Stimulated activated naive CD8-positive, alpha-beta T cell treated with anti-CD3 and anti-CD28 coated beads, Interleukin-15, amount 100 ng/mL, for 72 hours (primary cell): ENCODE results near the gene TRIM72.
"Not testable (repeated sequence)": the region's sequence is repeated elsewhere in the genome, so short reads cannot be mapped to it uniquely, and the experiment has no call there.

Experiments
- ATAC-seq: fragments of 150-1000 bp; cut with Tn5 transposase; 2 replicates; pipeline ENCODE4 v1.10.0; 2021; ENCODE audit warnings: mild to moderate bottlenecking, moderate library complexity
- DNase-seq, 2 donors: peaks; one replicate each; pipeline ENCODE4 v3.0.0; 2021 to 2022
- H3K27ac Mint-ChIP-seq, 2 donors: one replicate each; pipeline ENCODE4 v1.8.0; 2022; ENCODE audit warnings: mild to moderate bottlenecking in 2 of 2, mixed read lengths in 2 of 2, moderate library complexity in 2 of 2
- H3K27me3 Mint-ChIP-seq: one replicate; pipeline ENCODE4 v1.8.0; 2022; ENCODE audit warnings: mixed read lengths
- H3K4me1 Mint-ChIP-seq: one replicate; pipeline ENCODE4 v1.8.0; 2022; ENCODE audit warnings: mild to moderate bottlenecking, mixed read lengths
- H3K4me3 Mint-ChIP-seq, 2 donors: one replicate each; pipeline ENCODE4 v1.8.0; 2022; ENCODE audit warnings: mild to moderate bottlenecking in 2 of 2, mixed read lengths in 2 of 2, moderate library complexity in 1 of 2
- H3K9me3 Mint-ChIP-seq, 2 donors: one replicate each; pipeline ENCODE4 v1.8.0; 2022; ENCODE audit warnings: mixed read lengths in 2 of 2

Gene TRIM72

DNA sequence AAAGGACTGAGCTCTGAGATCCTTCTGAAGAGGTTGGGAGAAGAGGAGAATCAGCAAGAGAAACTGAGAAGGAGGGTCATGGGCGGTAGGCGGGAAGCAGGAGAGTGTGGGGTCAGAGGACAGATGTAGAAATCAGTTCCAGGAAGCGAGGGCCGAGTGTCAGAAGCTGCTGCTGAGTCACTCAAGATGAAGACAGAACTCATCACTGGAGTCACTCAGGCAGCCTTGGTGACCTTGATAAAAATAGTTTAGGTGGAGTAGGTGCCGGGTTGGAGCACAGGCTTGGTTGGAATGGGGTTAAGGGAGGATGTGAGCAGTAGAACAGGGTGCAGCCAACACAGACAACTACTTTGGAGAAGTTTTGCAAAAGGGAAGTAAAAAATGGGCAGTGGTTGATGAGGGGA lies 39.7 kb downstream of the TRIM72 start:
- Mint-ChIP-seq H3K27ac (peak overlapping the region; percentile 71 to 74), H3K27me3 (no peaks in the 10 kb centered on the region), H3K4me3 (peak overlapping the region; percentile 52 to 68), H3K9me3 (no peaks in the 10 kb centered on the region), H3K4me1 (peaks cover 51% of the 10 kb centered on the region)
- ATAC-seq = peak; percentile 74
- DNase-seq = peak in 1 of 2 donors; percentile 27

DNA sequence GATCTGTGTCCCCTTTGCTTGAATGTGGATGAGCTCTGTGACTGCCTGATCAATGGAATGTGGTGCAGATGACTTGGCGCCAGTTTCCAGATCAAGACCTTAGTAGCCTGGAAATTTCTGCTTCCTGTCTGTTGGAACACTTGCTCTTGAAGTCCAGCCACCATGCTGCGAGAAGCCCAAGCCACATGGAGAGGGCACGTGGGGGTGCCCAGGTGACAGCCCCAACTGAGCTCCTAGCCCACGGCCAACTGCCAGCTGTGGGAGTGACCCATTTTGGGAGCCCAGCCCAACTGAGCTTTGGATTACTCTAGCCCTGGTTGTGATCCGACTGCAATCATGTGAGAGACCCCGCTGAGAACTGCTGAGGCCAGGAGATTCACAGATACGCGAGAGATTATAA lies 42.5 kb downstream of the TRIM72 start:
- Mint-ChIP-seq H3K9me3 (no peaks in the 10 kb centered on the region), H3K4me1 (peaks cover 44% of the 10 kb centered on the region), H3K27me3 (peaks cover 9% of the 10 kb centered on the region), H3K27ac (no peak overlapping the region), H3K4me3 (no peak overlapping the region)
- no peak for ATAC-seq
- DNase-seq = no peak

DNA sequence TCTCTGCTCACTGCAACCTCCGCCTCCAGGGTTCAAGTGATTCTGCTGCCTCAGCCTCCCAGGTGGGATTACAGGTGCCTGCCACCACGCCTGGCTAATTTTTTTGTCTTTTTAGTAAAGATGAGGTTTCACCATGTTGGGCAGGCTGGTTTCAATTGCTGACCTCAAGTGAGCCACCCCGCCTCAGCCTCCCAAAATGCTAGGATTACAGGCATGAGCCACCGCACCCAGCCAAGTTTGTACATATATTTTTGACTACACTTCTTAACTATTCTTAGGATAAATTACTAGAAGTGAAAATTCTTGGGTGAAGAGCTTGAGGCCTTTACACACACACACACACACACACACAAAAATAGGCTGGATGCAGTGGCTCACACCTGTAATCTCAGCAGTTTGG lies 44.4 kb downstream of the TRIM72 start:
- peaks cover 9% of the 10 kb centered on the region for H3K27me3 Mint-ChIP-seq
- H3K9me3 Mint-ChIP-seq = no peaks in the 10 kb centered on the region
- no peak overlapping the region for H3K4me3 Mint-ChIP-seq
- no peak for ATAC-seq
- no peak for DNase-seq
- peaks cover 25% of the 10 kb centered on the region for H3K4me1 Mint-ChIP-seq
- no peak overlapping the region for H3K27ac Mint-ChIP-seq

DNA sequence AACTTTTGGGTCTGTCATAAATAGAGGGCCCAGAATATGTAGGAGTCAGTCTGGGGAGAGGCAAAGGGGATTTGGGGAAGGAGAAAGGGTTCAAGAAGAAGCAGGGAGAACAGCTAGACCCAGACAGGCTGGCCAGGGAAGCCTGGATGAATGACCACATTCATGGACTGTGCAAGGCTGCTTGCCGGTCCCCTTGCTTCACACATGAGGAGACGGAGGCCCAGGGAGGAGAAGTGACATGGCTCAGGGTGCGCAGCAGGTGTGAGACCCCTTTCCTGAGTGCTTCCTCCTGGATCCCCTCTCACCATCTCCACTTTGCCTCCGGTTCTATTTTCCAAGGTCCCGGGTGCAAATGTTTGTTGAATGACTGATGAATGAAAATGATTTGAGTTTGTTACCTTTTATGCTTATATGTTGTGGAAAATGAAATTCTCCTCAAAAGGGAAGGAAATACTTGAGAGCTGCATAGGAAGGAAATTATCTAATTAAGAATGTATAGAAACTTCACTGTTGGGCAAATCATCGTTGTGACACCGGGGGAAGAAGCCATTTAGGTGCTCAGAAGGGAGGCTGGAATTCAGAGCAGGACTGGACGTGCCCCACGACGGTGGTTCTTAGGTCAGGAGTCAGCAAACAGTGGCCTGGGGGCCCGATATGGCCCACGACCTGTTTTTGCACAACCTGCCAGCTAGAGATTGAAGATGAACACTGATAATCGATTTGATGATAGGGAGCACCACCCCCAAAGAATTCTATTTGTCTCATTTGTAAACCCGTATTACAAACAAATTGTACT lies 46.4 kb downstream of the TRIM72 start:
- Mint-ChIP-seq H3K4me1 (peaks cover 20% of the 10 kb centered on the region), H3K27me3 (peaks cover 9% of the 10 kb centered on the region), H3K4me3 (no peak overlapping the region), H3K27ac (peak overlapping the region in 1 of 2 donors; percentile 55), H3K9me3 (no peaks in the 10 kb centered on the region)
- DNase-seq (no peak), ATAC-seq (no peak)

DNA sequence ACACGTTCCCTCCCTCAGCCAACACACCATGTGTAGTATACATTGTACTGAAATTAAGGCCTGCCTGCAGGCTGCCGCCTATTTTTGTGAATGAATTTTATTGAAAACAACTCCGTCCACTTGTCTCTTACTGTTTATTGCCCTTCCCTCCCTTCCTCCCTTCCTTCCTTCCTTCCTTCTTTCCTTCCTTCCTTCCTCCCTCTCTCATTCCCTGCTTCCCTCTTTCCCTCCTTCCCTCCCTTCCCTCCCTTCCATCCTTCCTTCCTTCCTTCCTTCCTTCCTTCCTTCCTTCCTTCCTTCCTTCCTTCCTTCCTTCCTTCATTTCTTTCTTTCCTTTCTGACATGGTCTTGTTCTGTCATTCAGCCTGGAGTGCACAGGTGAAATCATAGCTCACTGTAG lies 48.2 kb downstream of the TRIM72 start:
- peak overlapping the region; percentile 16 to 27 for H3K27ac Mint-ChIP-seq
- no peak overlapping the region for H3K4me3 Mint-ChIP-seq
- DNase-seq (no peak), ATAC-seq (no peak)
- peaks cover 38% of the 10 kb centered on the region for H3K4me1 Mint-ChIP-seq
- no peaks in the 10 kb centered on the region for H3K9me3 Mint-ChIP-seq
- peaks cover 9% of the 10 kb centered on the region for H3K27me3 Mint-ChIP-seq

DNA sequence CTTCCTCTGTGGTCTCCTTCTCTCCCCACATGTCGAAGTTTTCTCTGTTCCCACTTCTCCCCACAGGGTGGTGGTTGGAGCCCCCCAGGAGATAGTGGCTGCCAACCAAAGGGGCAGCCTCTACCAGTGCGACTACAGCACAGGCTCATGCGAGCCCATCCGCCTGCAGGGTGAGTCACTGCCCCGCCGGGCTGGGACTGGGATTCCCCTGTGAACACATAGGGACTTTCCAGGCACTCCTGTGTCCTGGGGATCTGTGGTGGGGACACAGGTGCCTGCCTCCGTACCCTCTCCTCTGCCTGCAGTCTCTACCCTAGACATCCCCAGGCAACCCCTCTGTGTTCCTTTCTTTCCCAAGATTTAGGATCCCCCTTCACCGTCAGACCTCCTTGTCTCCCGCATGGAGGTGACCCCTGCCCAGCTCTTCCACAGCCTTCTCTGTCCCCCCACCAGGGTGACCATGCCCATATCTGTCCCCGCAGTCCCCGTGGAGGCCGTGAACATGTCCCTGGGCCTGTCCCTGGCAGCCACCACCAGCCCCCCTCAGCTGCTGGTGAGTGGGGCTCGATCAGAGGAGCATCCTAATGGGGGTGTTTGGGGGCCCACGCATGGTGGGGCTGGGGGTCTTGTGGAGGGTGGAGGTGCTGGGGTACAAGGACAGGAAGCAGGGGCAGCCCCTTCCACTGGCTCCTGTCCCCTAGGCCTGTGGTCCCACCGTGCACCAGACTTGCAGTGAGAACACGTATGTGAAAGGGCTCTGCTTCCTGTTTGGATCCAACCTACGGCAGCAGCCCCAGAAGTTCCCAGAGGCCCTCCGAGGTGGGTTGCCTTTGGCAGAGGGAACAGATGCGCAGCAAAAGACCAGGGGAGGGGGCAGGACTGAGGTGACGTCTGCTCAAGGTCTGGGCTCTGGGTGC lies 51.7 kb downstream of the TRIM72 start:
- peak overlapping the region; percentile 52 to 74 for H3K4me3 Mint-ChIP-seq
- H3K27me3 Mint-ChIP-seq = peaks cover under 1% of the 10 kb centered on the region
- ATAC-seq (peak; percentile 98), DNase-seq (peak; percentile 68 to 88)
- H3K27ac Mint-ChIP-seq = peak overlapping the region; percentile 93 to 97
- no peaks in the 10 kb centered on the region for H3K9me3 Mint-ChIP-seq
- H3K4me1 Mint-ChIP-seq = peaks cover 48% of the 10 kb centered on the region

DNA sequence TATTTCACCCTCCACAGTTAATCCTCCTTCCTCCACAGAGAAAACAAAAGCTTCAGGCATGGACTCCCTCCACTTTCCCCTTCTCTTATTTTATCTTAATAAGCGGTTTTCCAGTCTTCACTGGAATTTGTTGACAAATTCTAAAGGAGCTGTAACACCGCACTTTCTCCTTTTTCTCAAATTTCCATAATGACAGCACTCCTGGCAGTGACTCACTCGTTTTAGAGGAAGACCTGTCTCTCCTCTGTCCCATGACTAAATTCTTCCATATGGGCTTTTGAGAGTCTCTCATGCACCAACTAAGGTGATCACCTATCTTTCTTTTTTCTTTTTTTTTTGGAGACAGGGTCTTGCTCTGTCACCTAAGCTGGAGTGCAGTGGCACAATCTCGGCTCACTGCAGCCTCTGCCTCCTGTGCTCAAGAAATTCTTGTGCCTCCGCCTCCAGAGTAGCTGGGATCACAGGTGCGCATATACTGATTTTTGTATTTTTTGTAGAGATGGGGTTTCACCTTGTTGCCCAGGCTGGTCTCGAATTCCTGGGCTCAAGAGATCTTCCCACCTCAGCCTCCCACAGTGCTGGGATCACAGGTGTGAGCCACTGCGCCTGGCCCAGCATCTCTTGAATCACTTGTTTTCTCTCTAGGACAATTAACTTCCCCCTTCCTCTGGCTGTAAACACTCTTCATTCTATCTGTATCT lies 53.6 kb downstream of the TRIM72 start:
- ATAC-seq (no peak), DNase-seq (no peak)
- no peaks in the 10 kb centered on the region for H3K9me3 Mint-ChIP-seq
- H3K4me1 Mint-ChIP-seq = peaks cover 45% of the 10 kb centered on the region
- peak overlapping the region; percentile 1 to 47 for H3K27ac Mint-ChIP-seq
- H3K4me3 Mint-ChIP-seq = peak overlapping the region; percentile 22 to 53
- H3K27me3 Mint-ChIP-seq = no peaks in the 10 kb centered on the region

DNA sequence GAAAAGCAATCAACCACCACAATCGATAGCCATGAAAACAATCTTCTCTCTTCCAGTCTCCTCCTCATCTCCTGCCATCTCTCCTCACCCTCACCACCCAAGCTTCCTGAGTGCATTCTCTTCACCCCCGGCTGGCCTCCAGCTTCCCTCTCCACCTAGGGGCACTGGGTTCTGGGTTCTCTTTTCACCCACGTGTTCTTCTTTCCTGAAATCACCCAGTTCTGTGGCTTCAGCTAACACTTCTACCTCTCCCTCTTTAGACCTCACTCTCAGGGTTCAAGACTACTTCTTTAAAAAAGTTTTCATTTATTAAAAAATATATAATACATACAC lies 54.1 kb downstream of the TRIM72 start:
- peak overlapping the region; percentile 22 to 53 for H3K4me3 Mint-ChIP-seq
- no peaks in the 10 kb centered on the region for H3K9me3 Mint-ChIP-seq
- ATAC-seq (no peak), DNase-seq (no peak)
- H3K4me1 Mint-ChIP-seq = peaks cover 45% of the 10 kb centered on the region
- H3K27me3 Mint-ChIP-seq = no peaks in the 10 kb centered on the region
- H3K27ac Mint-ChIP-seq = peak overlapping the region in 1 of 2 donors; percentile 47

DNA sequence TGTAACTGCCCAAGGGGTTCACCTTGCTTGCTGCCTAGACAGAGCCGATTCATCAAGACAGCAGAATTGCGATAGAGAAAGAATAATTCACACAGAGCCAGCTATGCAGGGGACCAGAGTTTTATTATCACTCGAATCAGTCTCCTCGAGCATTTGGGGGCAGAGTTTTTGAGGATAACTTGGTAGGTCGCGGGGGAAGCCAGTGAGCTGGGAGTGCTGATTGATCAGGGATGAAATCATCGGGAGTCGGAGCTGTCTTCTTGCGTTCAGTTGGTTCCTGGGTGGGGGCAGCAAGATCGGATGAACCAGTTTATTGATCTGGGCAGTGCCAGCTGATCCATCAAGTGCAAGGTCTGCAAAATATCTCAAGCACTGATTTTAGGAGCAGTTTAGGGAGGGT lies 55.0 kb downstream of the TRIM72 start:
- ATAC-seq (no peak), DNase-seq (no peak)
- Mint-ChIP-seq H3K27me3 (no peaks in the 10 kb centered on the region), H3K4me1 (peaks cover 45% of the 10 kb centered on the region), H3K4me3 (no peak overlapping the region), H3K27ac (no peak overlapping the region), H3K9me3 (no peaks in the 10 kb centered on the region)

DNA sequence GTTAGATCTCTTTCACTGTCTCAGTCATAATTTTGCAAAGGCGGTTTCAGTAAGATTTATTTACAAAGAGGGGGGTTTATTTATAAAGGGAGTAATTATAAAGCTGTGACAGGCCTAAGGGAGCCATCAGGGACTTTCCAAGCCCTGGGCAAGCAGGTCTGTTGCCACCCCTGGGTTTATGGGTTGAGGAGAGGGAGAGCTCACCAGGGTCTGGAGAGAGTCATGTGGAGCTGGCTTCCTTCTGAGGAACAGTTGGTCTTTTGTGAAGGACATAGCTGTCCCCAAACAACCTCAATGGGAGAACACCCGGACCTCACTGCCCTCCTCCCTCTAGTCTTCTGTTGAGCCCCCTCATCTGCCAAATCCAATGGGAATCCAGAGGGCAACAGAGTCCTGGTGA lies 55.6 kb downstream of the TRIM72 start:
- Mint-ChIP-seq H3K27me3 (no peaks in the 10 kb centered on the region), H3K27ac (no peak overlapping the region), H3K9me3 (no peaks in the 10 kb centered on the region), H3K4me1 (peaks cover 45% of the 10 kb centered on the region), H3K4me3 (no peak overlapping the region)
- no peak for ATAC-seq
- no peak for DNase-seq

DNA sequence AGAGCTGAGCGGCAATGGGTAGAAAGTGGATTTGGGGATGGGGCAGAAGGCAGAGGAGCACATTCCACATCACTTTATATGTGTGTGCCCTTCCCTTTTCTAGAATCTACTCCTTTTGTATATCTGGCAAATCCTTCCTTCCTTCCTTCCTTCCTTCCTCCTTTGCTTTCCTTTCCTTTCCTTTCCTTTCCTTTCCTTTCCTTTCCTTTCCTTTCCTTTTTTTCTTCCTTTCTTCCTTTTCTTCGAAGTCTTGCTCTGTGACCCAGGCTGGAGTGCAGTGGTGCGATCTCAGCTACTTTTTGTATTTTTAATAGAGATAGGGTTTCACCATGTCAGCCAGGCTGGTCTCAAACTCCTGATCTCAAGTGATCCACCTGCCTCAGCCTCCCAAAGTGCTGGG lies 56.1 kb downstream of the TRIM72 start:
- H3K9me3 Mint-ChIP-seq, H3K27me3 Mint-ChIP-seq, H3K27ac Mint-ChIP-seq, DNase-seq, ATAC-seq, H3K4me3 Mint-ChIP-seq: not testable (repeated sequence)
- peaks cover 44% of the 10 kb centered on the region for H3K4me1 Mint-ChIP-seq

DNA sequence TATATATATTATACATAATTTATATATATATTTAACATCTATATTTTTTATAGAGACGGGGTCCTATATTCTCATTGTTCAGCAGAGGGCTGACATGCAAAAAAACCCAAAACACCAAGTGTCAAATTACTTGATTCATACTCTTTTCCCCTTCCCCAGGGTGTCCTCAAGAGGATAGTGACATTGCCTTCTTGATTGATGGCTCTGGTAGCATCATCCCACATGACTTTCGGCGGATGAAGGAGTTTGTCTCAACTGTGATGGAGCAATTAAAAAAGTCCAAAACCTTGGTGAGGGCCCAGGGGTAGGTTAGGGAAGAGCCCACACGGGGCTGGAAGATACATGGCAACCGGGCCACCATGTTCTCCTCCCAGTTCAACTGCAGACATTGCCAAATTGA lies 56.9 kb downstream of the TRIM72 start:
- no peaks in the 10 kb centered on the region for H3K9me3 Mint-ChIP-seq
- no peaks in the 10 kb centered on the region for H3K27me3 Mint-ChIP-seq
- ATAC-seq (no peak), DNase-seq (no peak)
- H3K27ac Mint-ChIP-seq = no peak overlapping the region
- peaks cover 36% of the 10 kb centered on the region for H3K4me1 Mint-ChIP-seq
- no peak overlapping the region for H3K4me3 Mint-ChIP-seq

DNA sequence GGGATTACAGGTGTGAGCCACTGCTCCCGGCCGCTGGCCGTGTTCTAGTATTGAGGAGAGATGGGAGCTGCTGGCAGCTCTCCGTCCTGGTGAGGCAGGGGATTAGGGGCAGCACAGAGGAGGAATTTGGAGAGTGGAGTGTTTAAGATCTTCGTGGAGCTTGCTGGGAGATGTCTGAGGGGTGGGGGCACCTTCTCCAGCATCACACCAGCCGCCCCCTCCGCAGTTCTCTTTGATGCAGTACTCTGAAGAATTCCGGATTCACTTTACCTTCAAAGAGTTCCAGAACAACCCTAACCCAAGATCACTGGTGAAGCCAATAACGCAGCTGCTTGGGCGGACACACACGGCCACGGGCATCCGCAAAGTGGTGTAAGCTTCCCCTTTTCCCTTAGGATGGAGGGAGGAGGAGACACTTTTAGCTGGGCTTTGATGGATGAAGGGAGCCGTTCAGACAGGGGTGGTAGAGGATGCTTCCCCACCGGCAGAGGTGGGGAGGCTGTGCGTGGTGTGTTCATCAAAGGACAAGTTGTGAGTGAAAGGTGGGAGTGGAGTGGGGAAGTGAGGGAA lies 57.8 kb downstream of the TRIM72 start:
- H3K4me1 Mint-ChIP-seq = peaks cover 27% of the 10 kb centered on the region
- H3K9me3 Mint-ChIP-seq = no peaks in the 10 kb centered on the region
- ATAC-seq (no peak), DNase-seq (no peak)
- no peaks in the 10 kb centered on the region for H3K27me3 Mint-ChIP-seq
- no peak overlapping the region for H3K4me3 Mint-ChIP-seq
- no peak overlapping the region for H3K27ac Mint-ChIP-seq

DNA sequence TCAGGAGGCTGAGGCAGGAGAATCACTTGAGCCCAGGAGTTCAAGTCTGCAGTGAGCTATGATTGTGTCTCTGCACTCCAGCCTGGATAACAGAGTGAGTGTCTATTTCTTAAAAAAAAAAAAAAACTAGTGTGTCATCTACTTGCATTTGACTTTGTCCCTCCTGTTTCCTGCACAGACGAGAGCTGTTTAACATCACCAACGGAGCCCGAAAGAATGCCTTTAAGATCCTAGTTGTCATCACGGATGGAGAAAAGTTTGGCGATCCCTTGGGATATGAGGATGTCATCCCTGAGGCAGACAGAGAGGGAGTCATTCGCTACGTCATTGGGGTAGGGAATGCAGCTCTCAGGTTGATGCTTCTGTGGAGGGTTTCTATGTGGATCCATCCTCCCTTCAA lies 59.3 kb downstream of the TRIM72 start:
- no peak overlapping the region for H3K4me3 Mint-ChIP-seq
- no peaks in the 10 kb centered on the region for H3K9me3 Mint-ChIP-seq
- no peak for DNase-seq
- H3K4me1 Mint-ChIP-seq = peaks cover 12% of the 10 kb centered on the region
- no peaks in the 10 kb centered on the region for H3K27me3 Mint-ChIP-seq
- ATAC-seq = no peak
- H3K27ac Mint-ChIP-seq = peak overlapping the region in 1 of 2 donors; percentile 74

DNA sequence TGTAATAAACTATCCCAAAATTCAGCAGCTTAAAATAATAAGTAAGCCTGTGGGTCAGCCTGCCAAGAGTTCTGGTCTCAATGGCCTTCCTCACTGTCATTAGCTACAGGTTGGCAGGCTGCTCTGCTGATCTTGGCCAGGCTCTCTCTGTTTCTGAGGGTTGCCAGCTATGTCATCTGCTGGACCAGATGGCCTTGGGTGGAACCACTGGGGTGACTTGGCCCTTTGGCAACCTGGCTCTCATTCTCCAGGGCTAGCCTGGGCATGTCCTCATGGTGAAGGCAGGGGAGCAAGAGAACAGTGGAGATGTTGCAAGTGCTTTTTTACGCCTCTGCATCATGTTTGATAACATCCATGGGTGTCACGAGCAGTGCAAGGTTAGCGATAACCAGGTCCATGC lies 59.8 kb downstream of the TRIM72 start:
- ATAC-seq (no peak), DNase-seq (no peak)
- Mint-ChIP-seq H3K27me3 (no peaks in the 10 kb centered on the region), H3K4me1 (peaks cover 8% of the 10 kb centered on the region), H3K27ac (no peak overlapping the region), H3K4me3 (no peak overlapping the region), H3K9me3 (no peaks in the 10 kb centered on the region)
